NCI-H1930 (cell line): ENCODE results near the gene ATP1A4.
"Not testable (repeated sequence)": the region's sequence is repeated elsewhere in the genome, so short reads cannot be mapped to it uniquely, and the experiment has no call there.

Experiments
- DNase-seq, 2 experiments: peaks; one replicate each; lab custom pipeline; 2025; lab: John Stamatoyannopoulos, UW

The ATP1A4 gene

GRCh38 chr1:160151303-160151702, at the start of gene ATP1A4:
ATP1A4 (plus strand) TSS chr1:160151603; CDS start chr1:160152041, 438 bp downstream.
- DNase-seq, result no peak

GRCh38 chr1:160101717-160102522, 49.5 kb upstream of the ATP1A4 start:
- no peak for DNase-seq

- DNase-seq, result no peak
These were observed 47.6 kb upstream of the ATP1A4 start for GRCh38 chr1:160103658-160104408.

- DNase-seq, result no peak
These were observed 46.9 kb upstream of the ATP1A4 start for GRCh38 chr1:160104486-160104885.

DNA sequence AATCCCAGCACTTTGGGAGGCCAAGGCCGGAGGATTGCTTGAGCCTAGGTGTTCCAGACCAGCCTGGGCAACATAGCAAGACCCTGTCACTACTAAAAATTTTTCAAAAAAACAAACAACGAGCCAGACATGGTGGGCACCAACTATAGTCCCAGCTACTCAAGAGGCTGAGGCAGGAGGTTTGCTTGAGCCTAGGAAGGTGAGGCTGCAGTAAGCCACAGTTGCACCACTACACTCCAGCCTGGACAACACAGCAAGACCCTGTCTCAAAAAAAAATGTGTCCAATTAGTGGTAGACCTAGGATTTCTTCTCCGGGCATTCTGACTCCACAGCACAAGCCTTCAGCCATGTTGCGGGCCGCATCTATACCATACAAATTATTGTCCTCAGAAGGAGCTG, 46.2 kb upstream of the ATP1A4 start:
- DNase-seq, result no peak

- no peak for DNase-seq
These were observed 43.9 kb upstream of the ATP1A4 start for GRCh38 chr1:160107512-160107911.

- no peak for DNase-seq
These were observed 42.3 kb upstream of the ATP1A4 start for GRCh38 chr1:160108888-160109662.

GRCh38 chr1:160109686-160110085, 41.7 kb upstream of the ATP1A4 start:
- DNase-seq, result no peak

DNA sequence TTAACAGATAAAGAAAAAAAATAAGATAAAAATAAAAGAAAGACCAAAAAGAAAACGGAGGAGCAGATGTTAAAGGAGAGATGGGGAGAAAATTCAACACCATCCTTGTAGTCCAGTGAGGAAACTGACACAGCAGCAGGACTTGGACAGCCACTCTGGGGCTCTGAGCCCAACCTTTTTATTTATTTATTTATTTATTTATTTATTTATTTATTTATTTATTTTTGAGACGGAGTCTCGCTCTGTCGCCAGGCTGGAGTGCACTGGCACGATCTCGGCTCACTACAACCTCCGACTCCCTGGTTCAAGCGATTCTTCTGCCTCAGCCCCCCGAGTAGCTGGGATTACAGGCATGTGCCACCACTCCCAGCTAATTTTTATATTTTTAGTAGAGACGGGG, 39.9 kb upstream of the ATP1A4 start:
- not testable (repeated sequence) for DNase-seq

GRCh38 chr1:160112357-160112756, 39.0 kb upstream of the ATP1A4 start:
- no peak for DNase-seq

- DNase-seq, result no peak
These were observed 38.0 kb upstream of the ATP1A4 start for GRCh38 chr1:160113407-160113806.

- DNase-seq, result no peak
These were observed 37.3 kb upstream of the ATP1A4 start for GRCh38 chr1:160114085-160114484.

DNA sequence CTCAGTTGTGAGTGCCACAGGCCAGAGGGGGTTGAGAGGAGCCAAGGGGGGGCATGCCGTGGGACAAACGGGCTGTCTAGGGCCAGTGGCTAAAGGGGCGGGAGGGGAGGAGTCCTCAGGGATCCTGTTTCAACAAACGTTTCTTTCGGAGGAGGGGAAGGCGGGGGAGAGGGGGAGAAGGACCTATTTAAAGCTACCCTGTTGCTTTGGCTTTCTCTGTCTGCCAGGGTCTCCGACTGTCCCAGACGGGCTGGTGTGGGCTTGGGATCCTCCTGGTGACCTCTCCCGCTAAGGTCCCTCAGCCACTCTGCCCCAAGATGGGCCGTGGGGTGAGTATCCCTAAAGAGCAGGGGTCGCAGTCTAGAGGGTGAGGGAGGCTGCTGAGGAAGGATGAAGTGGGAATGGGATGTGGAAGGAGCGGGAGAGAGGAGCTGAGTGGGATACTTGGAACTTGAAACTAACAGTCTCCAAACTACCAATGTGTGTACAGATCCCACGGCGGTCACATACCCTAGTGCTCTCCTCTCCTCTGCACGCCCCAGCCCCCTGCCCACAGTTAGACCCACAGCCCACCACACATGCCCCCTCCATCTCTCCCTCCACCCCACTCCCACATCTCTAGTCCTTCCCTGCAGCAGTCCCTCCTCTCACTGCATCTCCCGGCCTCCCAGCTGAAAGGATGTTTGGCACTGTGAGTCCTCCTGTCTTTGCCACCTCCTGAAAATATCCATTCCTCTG, 35.7 kb upstream of the ATP1A4 start, which contains the start of gene ATP1A2:
TSS of gene ATP1A2 (plus strand) at position 215 of the 738 bp plus-strand sequence. CDS start at position 318, 103 bp downstream.
- no peak for DNase-seq

- DNase-seq, result no peak
These were observed 34.9 kb upstream of the ATP1A4 start for GRCh38 chr1:160116283-160117147.

GRCh38 chr1:160117300-160117699, 34.1 kb upstream of the ATP1A4 start:
- DNase-seq, result no peak

GRCh38 chr1:160117709-160118183, 33.7 kb upstream of the ATP1A4 start:
- no peak for DNase-seq

DNA sequence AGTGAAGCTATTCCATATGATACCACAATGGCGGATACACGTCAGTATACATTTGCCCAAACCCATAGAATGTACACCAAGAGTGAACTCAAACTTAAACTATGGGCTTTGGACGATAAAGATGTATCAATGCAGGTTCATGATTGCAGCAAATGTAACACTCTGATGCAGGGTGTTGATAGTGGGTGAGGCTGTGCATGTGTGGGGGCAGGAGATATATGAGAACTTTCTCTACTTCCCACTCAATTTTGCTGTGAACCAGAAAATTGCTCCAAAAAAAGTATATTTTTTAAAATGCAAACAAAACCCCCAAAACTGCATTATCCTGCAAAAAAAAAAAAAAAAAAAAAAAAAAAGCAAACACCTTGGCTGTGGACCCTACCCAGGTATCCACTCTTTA, 32.5 kb upstream of the ATP1A4 start:
- no peak for DNase-seq

GRCh38 chr1:160120797-160121196, 30.6 kb upstream of the ATP1A4 start:
- no peak for DNase-seq

DNA sequence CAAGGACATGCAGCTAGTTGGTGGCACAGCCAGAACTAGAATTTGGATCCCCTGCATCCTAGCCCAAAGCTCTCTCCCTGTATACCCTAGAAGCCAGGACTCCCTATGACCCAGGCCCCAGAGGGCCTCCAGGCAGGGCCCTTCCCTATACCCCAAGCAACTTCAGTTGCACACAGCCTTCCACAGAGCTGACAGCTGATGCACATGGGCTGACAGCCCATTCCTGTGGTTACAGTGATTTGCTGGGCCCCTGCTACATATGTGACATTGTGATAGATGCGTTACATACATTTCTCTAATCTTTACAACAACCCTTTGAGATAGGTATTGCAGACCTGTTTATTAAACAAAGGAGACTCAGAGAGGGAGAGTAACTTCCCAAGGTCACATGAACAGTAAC, 30.0 kb upstream of the ATP1A4 start:
- DNase-seq, result no peak

GRCh38 chr1:160122978-160123495, 28.4 kb upstream of the ATP1A4 start:
- no peak for DNase-seq
